NB4 (cell line): ENCODE results near the gene REEP3.

Experiments
- CTCF ChIP-seq: IDR thresholded peaks from one replicate; pipeline ENCODE4 v1.5.1; 2012; ENCODE audit warnings: low read depth, low read length
- POLR2A ChIP-seq: IDR thresholded peaks from 2 replicates; pipeline ENCODE4 v1.6.1; 2011; ENCODE audit warnings: mild to moderate bottlenecking; ENCODE audit not compliant: insufficient read length; ENCODE audit errors: extremely low read depth

- TF ChIP-seq POLR2A, result no peak
- TF ChIP-seq CTCF, result no peak
Measured at GRCh38 chr10:63657761-63658160, 136.6 kb downstream of the REEP3 start.
